Measurements from ENCODE around the gene TRIO.
A peak's percentile ranks its signal among the peaks of the same experiment; 100 is the strongest.

The TRIO gene

DNA sequence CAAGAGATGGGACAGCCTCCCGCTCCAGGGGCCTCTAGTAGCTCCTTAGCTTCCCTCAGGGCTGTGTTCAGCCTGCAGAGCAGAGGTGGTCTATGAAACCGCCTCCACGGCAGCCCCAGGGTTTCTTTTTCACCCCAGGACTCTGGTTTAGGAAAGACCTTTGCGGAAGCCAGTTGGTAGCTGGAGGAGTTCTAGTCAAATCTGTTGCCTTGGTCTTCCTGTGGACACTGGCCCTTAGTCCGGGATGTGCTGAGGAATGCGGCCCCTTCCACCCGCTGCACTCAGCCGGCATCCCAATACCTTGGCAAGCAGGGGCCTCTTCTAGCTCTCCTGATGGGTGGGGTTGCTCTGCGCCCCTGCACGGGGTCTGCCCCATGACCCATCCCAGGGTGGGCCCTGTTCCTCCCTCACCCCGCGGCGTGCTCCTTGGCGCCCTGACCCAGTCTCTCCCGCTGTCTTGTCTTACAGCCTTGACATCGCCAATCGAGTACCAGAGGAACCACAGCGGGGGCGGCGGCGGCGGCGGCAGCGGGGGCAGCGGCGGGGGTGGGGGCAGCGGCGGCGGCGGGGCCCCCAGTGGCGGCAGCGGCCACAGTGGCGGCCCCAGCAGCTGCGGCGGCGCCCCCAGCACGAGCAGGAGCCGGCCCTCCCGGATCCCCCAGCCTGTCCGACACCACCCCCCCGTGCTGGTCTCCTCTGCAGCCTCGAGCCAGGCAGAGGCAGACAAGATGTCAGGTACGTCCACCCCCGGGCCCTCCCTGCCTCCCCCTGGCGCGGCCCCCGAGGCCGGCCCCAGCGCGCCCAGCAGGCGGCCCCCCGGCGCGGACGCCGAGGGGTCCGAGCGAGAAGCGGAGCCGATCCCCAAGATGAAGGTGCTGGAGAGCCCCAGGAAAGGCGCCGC, 344.1 kb downstream of the TRIO start:
- Histone ChIP-seq H3K9ac (no peak overlapping the region), H3K4me2 (peak overlapping the region in 1 of 11 experiments; percentile 63; a peak in 1 of 22 replicates)
- no peak for TF ChIP-seq Cebpa-rat (IDR thresholded peaks at IDR 0.05)

DNA sequence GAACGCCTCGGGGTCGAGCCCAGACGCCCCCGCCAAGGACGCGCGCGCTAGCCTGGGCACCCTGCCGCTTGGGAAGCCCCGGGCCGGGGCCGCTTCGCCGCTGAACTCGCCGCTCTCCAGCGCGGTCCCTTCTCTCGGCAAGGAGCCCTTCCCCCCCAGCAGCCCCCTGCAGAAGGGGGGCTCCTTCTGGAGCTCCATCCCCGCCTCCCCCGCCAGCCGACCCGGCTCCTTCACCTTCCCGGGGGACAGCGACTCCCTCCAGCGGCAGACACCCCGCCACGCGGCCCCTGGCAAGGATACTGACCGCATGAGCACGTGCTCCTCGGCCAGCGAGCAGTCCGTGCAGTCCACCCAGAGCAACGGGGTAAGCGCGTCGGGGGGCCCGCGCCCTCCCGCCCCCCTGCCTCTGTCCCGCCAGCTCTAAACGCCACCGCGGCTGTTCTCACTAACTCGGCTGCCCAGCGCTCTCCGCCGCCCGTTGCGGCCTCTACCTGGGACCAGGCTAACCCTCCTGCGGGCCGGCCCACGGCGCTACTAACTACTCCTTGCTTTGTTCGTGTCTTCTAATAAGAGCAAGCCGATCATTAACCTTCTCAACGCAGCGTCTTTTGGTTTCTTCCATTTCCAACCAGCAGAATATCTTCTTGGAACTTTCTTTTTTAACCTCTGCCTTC, 344.9 kb downstream of the TRIO start:
- Histone ChIP-seq H3K9me3 (replicated peaks in 1 of 11) (peaks cover 0 to 24% (median 6%) of the 10 kb centered on the region in 11 experiments; a peak in 11 of 22 replicates), H3K27ac (peak overlapping the region in 3 of 11 experiments; percentile 4 to 32 (median 12); a peak in 3 of 22 replicates), H3K4me3 (no peak overlapping the region), H3K9ac (no peak overlapping the region), H3K27me3 (no peaks in the 10 kb centered on the region), H4K20me1 (peaks cover 11 to 37% (median 17%) of the 10 kb centered on the region in 11 experiments; a peak in 18 of 22 replicates), H3K36me3 (peaks cover 81 to 99% (median 95%) of the 10 kb centered on the region in 11 experiments), H3K4me1 (peaks cover 25 to 44% (median 32%) of the 10 kb centered on the region in 10 experiments), H3K4me2 (peak overlapping the region in 8 of 11 experiments; percentile 15 to 74 (median 60); a peak in 15 of 22 replicates)
- no peak for TF ChIP-seq Cebpa-rat (IDR thresholded peaks at IDR 0.05)

More for the DNA sequence above, 344.1 kb downstream of the TRIO start:
- Histone ChIP-seq H3K4me3 (no peak overlapping the region), H4K20me1 (peaks cover 11 to 37% (median 17%) of the 10 kb centered on the region in 11 experiments; a peak in 18 of 22 replicates), H3K27ac (no peak overlapping the region), H3K27me3 (no peaks in the 10 kb centered on the region), H3K9me3 (replicated peaks in 1 of 11) (peaks cover 0 to 24% (median 6%) of the 10 kb centered on the region in 11 experiments; a peak in 11 of 22 replicates), H3K4me1 (peaks cover 25 to 40% (median 32%) of the 10 kb centered on the region in 10 experiments), H3K36me3 (peaks cover 81 to 99% (median 95%) of the 10 kb centered on the region in 11 experiments)

DNA sequence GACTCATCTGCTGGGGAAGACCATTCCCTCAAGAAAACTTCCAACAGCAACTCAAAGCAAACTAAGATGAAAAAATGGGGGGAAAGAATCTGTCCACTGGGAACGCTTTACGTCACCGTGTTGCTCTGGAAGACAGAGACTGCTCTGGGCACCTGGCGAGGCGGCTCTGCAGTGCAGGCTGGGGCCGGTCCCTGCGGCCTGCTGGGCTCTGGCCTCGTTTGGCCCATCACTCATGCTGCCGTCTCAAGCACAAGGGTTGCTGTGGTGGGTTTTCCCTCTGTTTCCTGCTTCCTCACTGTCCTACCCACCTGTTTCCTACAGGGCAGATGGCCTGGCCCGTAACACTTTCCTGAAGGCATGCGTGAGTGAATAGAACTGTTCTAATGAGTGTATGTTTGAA, 345.6 kb downstream of the TRIO start:
- peak overlapping the region in 10 of 11 experiments; percentile 24 to 74 (median 60); a peak in 16 of 22 replicates for H3K4me2 ChIP-seq
- no peak overlapping the region for H3K9ac ChIP-seq
- TF ChIP-seq Cebpa-rat (IDR thresholded peaks at IDR 0.05), result no peak
- H3K36me3 ChIP-seq, result peaks cover 81 to 99% (median 95%) of the 10 kb centered on the region in 11 experiments
- H3K27ac ChIP-seq, result peak overlapping the region in 3 of 11 experiments; percentile 4 to 32 (median 12); a peak in 3 of 22 replicates
- H3K9me3 ChIP-seq (replicated peaks in 1 of 11), result peaks cover 0 to 24% (median 6%) of the 10 kb centered on the region in 11 experiments; a peak in 11 of 22 replicates
- no peak overlapping the region for H3K4me3 ChIP-seq
- H4K20me1 ChIP-seq, result peaks cover 11 to 31% (median 17%) of the 10 kb centered on the region in 11 experiments; a peak in 18 of 22 replicates
- H3K27me3 ChIP-seq, result no peaks in the 10 kb centered on the region
- H3K4me1 ChIP-seq, result peaks cover 25 to 44% (median 32%) of the 10 kb centered on the region in 10 experiments

DNA sequence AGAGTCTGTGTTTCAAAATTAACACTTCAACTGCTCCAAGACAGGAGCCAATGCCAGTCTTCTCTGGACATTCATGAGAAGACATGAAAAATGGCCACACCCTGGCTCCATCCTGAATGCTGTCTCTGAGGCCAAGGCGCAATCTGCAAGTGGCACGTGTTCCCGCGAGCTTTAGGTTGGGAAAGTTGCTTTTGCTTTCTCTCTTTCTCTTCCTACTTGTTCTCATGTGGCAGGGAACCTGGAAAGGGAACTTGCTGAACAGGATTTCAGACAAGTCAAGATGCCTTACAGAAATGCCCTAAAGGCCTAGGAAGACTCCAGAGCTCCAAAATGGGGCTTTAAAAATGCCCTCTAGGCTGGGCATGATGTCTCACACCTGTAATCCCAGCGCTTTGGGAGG, 346.5 kb downstream of the TRIO start:
- peak overlapping the region; percentile 42 to 74 (median 62) for H3K4me2 ChIP-seq
- H3K9me3 ChIP-seq (replicated peaks in 1 of 11), result peaks cover 0 to 24% (median 6%) of the 10 kb centered on the region in 11 experiments; a peak in 11 of 22 replicates
- TF ChIP-seq Cebpa-rat (IDR thresholded peaks at IDR 0.05), result no peak
- no peaks in the 10 kb centered on the region for H3K27me3 ChIP-seq
- H4K20me1 ChIP-seq, result peaks cover 11 to 31% (median 17%) of the 10 kb centered on the region in 11 experiments; a peak in 18 of 22 replicates
- H3K9ac ChIP-seq, result no peak overlapping the region
- H3K36me3 ChIP-seq, result peaks cover 81 to 99% (median 95%) of the 10 kb centered on the region in 11 experiments
- H3K4me3 ChIP-seq, result no peak overlapping the region
- peak overlapping the region in 3 of 11 experiments; percentile 16 to 32 (median 18); a peak in 2 of 22 replicates for H3K27ac ChIP-seq
- H3K4me1 ChIP-seq, result peaks cover 25 to 44% (median 32%) of the 10 kb centered on the region in 10 experiments

DNA sequence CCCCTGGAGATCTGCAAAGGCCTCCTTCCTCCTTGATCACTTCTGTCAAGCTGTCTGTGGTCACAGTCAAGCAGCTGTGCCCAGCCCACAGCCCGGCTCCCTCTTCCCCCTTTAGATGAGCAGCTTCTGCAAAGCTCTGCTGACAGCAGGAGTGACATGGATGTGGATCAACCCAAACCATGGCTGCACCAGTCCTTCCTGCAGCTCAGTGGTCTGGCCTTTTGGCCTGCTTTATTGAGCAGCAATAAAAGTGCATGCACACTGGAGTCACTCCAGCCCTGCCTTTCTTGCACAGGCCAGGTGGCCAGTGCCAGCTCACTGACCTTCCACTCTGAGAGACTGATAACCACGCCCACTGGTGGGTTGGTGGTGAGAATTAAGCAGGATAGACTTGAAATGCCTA, 347.2 kb downstream of the TRIO start:
- Histone ChIP-seq H3K27ac (0 out of 22 replicates have a peak overlapping the region, but pooled peaks of 1 of the 11 experiments have one; percentile 32), H3K4me1 (peaks cover 25 to 44% (median 32%) of the 10 kb centered on the region in 10 experiments), H3K9me3 (replicated peaks in 1 of 11) (peaks cover 0 to 22% (median 6%) of the 10 kb centered on the region in 11 experiments; a peak in 11 of 22 replicates), H3K36me3 (peaks cover 80 to 99% (median 95%) of the 10 kb centered on the region in 11 experiments), H4K20me1 (peaks cover 11 to 31% (median 17%) of the 10 kb centered on the region in 11 experiments; a peak in 18 of 22 replicates), H3K9ac (no peak overlapping the region), H3K27me3 (no peaks in the 10 kb centered on the region), H3K4me2 (peak overlapping the region; percentile 42 to 74 (median 62)), H3K4me3 (no peak overlapping the region)
- TF ChIP-seq Cebpa-rat (IDR thresholded peaks at IDR 0.05), result no peak

DNA sequence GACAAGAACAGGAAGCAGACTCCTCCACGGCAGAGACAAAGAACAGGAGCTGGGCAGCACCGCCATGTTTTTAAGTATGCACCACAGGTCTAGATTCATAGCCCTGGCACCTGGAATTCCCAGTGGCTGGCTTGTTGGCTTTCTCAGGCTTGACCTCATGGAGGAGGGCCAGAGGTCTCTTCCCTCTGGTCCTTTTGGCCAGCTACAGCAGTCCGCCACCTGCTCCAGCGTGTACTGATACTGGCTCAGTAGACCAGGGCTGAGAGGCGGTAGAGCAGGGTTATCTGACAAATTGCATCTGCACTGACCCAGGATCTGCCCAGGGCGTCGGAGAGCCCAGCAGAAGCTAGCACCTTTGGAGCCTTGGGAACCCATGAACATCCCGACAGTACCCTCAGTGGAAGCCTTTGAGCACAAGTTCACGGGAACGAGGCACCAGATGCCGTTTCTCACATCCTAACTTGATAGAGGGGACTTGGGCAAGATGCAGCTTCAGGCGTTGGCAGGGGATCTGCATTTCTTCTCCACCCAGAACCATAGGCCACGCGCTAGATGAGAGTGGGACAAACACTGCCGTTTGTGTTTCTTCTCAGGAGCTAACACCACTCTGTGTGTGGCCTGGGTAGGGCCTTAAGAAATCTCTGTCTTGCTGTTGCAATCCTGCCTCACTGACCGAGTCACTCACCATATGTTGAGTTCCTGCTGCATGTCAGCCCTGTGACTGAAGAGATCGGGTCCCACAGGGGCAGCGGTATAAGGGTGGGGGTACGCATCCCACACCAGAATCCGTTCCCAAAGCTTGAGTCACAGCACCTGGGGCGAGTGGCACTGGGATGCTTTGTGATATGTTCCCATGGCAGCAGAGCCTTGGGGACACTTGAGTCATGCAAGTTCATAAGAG, 348.1 kb downstream of the TRIO start:
- TF ChIP-seq Cebpa-rat (IDR thresholded peaks at IDR 0.05), result no peak
- Histone ChIP-seq H3K9ac (no peak overlapping the region), H3K4me1 (peaks cover 25 to 44% (median 32%) of the 10 kb centered on the region in 10 experiments), H3K9me3 (replicated peaks in 1 of 11) (peaks cover 0 to 14% (median 6%) of the 10 kb centered on the region in 11 experiments; a peak in 10 of 22 replicates), H3K36me3 (peaks cover 80 to 99% (median 95%) of the 10 kb centered on the region in 11 experiments), H3K27ac (no peak overlapping the region), H3K27me3 (no peaks in the 10 kb centered on the region), H3K4me3 (no peak overlapping the region), H3K4me2 (peak overlapping the region in 1 of 11 experiments; percentile 63; a peak in 2 of 22 replicates), H4K20me1 (peaks cover 11 to 31% (median 17%) of the 10 kb centered on the region in 11 experiments; a peak in 18 of 22 replicates)

DNA sequence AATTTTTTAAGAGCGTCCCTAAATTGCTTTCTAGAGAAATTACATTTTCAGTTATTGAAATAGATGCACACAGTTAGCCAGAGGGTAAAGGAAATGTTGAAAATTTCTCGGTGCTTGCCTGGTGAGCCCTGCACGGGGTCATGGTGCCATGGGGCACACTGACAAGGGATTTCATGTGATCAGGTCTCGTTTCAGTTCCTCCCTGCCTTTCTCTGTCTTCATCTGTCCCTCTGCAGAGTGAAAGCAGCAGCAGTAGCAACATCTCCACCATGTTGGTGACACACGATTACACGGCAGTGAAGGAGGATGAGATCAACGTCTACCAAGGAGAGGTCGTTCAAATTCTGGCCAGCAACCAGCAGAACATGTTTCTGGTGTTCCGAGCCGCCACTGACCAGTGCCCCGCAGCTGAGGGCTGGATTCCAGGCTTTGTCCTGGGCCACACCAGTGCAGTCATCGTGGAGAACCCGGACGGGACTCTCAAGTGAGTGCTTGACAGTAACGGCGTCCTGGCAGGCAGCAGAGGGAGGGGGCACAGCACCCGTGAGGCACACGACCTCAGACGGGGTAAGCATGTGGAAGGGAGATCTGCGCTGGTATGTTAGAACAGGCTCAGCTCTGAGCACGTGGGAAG, 349.3 kb downstream of the TRIO start:
- H3K4me2 ChIP-seq, result no peak overlapping the region
- no peak overlapping the region for H3K27ac ChIP-seq
- H3K4me1 ChIP-seq, result peaks cover 25 to 47% (median 32%) of the 10 kb centered on the region in 10 experiments
- H3K9me3 ChIP-seq (replicated peaks in 1 of 11), result peaks cover 0 to 4% (median 0%) of the 10 kb centered on the region in 11 experiments; a peak in 1 of 22 replicates
- H3K27me3 ChIP-seq, result no peaks in the 10 kb centered on the region
- peaks cover 11 to 37% (median 17%) of the 10 kb centered on the region in 11 experiments; a peak in 18 of 22 replicates for H4K20me1 ChIP-seq
- H3K9ac ChIP-seq, result no peak overlapping the region
- no peak overlapping the region for H3K4me3 ChIP-seq
- TF ChIP-seq Cebpa-rat (IDR thresholded peaks at IDR 0.05), result no peak
- peaks cover 81 to 100% (median 95%) of the 10 kb centered on the region in 11 experiments for H3K36me3 ChIP-seq

Measured in BLaER1 treated with 17β-estradiol and CSF1 and Interleukin-3, amounts not matched to agents 10 nM and 100 nM (cell line).